Skeletal muscle tissue (tissue), 4 donors: ENCODE measurements around the gene JMJD8. TPM values are rescaled to one million over a fixed set of nuclear protein-coding genes. Genes with fewer than 3 reads are reported as not detected.
"Not testable (repeated sequence)": the region's sequence is repeated elsewhere in the genome, so short reads cannot be mapped to it uniquely, and the experiment has no call there.

Source experiments
- H3K27ac ChIP-seq: one replicate; pipeline ENCODE4 v1.7.0; 2013; ENCODE audit warnings: mild to moderate bottlenecking, low read depth, low read length, inconsistent platforms
- H3K27me3 ChIP-seq, 3 donors: one replicate each; pipeline ENCODE4 v1.7.0; 2013; ENCODE audit warnings: low read length in 3 of 3; ENCODE audit not compliant: control insufficient read depth in 3 of 3, insufficient read depth in 3 of 3
- H3K36me3 ChIP-seq, 3 donors: one replicate each; pipeline ENCODE4 v1.7.0; 2013; ENCODE audit warnings: low read length in 3 of 3; ENCODE audit not compliant: control insufficient read depth in 3 of 3, insufficient read depth in 3 of 3
- H3K4me1 ChIP-seq, 3 donors: one replicate each; pipeline ENCODE4 v1.7.0; 2013; ENCODE audit warnings: low read length in 3 of 3, mild to moderate bottlenecking in 3 of 3; ENCODE audit not compliant: control insufficient read depth in 3 of 3, insufficient read depth in 3 of 3
- H3K4me3 ChIP-seq, 3 donors: one replicate each; pipeline ENCODE4 v1.7.0; 2013; ENCODE audit warnings: low read length in 3 of 3
- H3K9ac ChIP-seq, 3 donors: one replicate each; pipeline ENCODE4 v1.7.0; 2013; ENCODE audit warnings: low read length in 3 of 3, mild to moderate bottlenecking in 3 of 3, moderate library complexity in 2 of 3, low read depth in 1 of 3
- H3K9me3 ChIP-seq, 3 donors: one replicate each; pipeline ENCODE4 v1.7.0; 2013; ENCODE audit warnings: low read length in 3 of 3; ENCODE audit not compliant: control insufficient read depth in 3 of 3
- total RNA-seq: library from RNA; depleted of rRNA; stranded (reverse); fragments of >200 nt; gene quantifications from one replicate; pipeline ENCODE4 v1.2.3, GENCODE V29; 2014
- donor health status: Osteomylitis.

JMJD8 gene
- total RNA-seq, 1 donor from 2014 or later, result 13.0 TPM

DNA sequence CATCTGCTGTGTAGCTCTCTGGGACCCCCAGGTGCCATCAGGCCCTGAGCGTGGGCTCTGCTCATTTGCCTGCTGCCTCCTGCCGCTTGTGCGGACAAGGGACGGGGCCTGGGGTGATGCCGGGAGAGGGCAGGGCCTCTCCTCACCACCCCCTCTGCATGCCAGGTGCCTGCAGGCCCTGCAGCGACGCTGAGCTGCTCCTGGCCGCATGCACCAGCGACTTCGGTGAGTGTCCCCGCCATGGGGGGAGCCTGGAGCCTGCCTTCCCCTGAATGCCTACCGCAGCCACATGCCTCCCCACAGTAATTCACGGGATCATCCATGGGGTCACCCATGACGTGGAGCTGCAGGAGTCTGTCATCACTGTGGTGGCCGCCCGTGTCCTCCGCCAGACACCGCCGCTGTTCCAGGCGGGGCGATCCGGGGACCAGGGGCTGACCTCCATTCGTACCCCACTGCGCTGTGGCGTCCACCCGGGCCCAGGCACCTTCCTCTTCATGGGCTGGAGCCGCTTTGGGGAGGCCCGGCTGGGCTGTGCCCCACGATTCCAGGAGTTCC lies 32.7 kb upstream of the JMJD8 start:
- no peak overlapping the region for H3K4me3 ChIP-seq
- H3K9me3 ChIP-seq, result no peaks in the 10 kb centered on the region
- peaks cover 0 to 2% (median 0%) of the 10 kb centered on the region in 3 donors for H3K36me3 ChIP-seq
- H3K9ac ChIP-seq, result no peak overlapping the region
- peaks cover 36 to 52% (median 36%) of the 10 kb centered on the region in 3 donors for H3K4me1 ChIP-seq
- H3K27ac ChIP-seq, result no peak overlapping the region
- H3K27me3 ChIP-seq, result peaks cover 0 to 7% (median 5%) of the 10 kb centered on the region in 3 donors

DNA sequence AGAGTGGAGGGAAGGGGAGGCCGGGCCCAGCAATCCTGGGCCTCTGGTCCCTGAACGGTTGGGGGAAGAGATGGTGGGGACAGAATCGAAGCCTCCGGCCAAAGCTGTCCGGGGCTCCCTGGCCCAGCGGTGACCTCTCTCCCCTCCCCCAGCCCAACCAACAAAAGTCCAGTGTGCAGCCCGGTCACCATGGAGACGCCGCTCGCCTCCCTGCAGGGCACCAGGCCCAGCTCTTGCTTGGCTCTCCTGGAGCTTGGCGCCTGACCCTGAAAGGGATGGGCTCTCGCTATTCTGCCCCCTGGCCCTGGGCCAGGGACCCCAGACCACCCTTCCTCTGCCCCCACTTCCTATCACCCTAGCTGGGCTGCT lies 32.0 kb upstream of the JMJD8 start:
- Histone ChIP-seq H3K27ac (no peak overlapping the region), H3K4me3 (peak overlapping the region in 2 of 3 donors; percentile 14 to 66), H3K27me3 (peaks cover 5 to 12% (median 10%) of the 10 kb centered on the region in 3 donors), H3K36me3 (peaks cover 0 to 2% (median 0%) of the 10 kb centered on the region in 3 donors), H3K9ac (peak overlapping the region in 2 of 3 donors; percentile 23 to 74), H3K9me3 (no peaks in the 10 kb centered on the region), H3K4me1 (peaks cover 32 to 46% (median 33%) of the 10 kb centered on the region in 3 donors)

GRCh38 chr16:715477-716199 lies 31.5 kb upstream of the JMJD8 start:
- H3K4me3 ChIP-seq, result peak overlapping the region; percentile 38 to 76 (median 66)
- peaks cover 32 to 44% (median 33%) of the 10 kb centered on the region in 3 donors for H3K4me1 ChIP-seq
- H3K36me3 ChIP-seq, result peaks cover 0 to 2% (median 0%) of the 10 kb centered on the region in 3 donors
- H3K9me3 ChIP-seq, result no peaks in the 10 kb centered on the region
- H3K9ac ChIP-seq, result peak overlapping the region; percentile 23 to 74 (median 33)
- no peak overlapping the region for H3K27ac ChIP-seq
- peaks cover 10 to 17% (median 15%) of the 10 kb centered on the region in 3 donors for H3K27me3 ChIP-seq

DNA sequence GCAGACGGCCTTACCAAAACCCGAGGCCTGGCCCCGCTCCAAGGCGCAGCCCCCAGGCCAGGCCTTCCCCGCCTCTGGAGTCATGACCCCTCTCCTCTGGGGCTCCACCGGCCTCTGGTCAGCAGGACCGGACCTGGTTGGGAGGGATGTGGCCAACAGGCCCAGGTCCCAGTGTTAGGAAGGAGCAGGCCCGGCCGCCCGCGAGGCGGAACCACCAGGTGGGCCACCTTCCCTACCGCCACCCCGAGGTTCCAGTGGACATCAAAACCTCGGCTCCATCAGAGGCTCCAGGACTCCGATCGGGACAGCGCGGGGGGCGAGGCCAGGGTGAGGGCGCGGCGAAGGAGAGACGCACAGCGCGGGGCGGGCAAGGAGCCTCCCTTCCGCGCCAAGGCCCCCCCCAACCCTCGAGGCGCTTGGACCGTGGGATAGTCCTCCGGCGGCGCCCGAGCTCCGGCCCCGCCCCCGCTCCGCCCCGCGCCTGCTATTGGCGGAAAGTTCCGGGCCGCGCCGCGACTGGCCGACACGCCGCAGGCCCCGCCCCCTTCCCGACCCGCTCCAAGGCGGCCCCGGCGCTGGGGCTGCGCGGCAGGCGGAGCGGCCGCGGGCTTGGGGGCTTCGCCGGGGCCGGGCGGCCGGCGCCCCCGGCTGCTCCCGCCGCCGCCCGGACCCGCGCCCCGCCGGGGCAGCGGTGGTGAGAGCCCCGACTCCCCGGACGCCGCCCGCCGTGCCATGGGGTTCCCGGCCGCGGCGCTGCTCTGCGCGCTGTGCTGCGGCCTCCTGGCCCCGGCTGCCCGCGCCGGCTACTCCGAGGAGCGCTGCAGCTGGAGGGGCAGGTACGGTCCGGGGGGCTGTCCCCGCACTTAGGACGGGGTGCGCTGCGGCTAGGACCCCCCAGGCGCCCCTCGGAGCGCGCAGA lies 30.7 kb upstream of the JMJD8 start, which contains the start of gene METRN:
Gene METRN, plus strand, starts transcription at position 561 of the 919 bp plus-strand sequence. Its CDS starts 172 bp downstream, at position 733.
- Histone ChIP-seq H3K4me1 (peaks cover 25 to 40% (median 28%) of the 10 kb centered on the region in 3 donors), H3K27me3 (peaks cover 18 to 25% (median 24%) of the 10 kb centered on the region in 3 donors), H3K27ac (no peak within 1 kb of the TSS), H3K36me3 (peaks cover 0 to 2% (median 0%) of the 10 kb centered on the region in 3 donors), H3K9me3 (no peaks in the 10 kb centered on the region), H3K4me3 (peak within 1 kb of the TSS; percentile 38 to 76 (median 66)), H3K9ac (peak within 1 kb of the TSS; percentile 23 to 74 (median 33))

DNA sequence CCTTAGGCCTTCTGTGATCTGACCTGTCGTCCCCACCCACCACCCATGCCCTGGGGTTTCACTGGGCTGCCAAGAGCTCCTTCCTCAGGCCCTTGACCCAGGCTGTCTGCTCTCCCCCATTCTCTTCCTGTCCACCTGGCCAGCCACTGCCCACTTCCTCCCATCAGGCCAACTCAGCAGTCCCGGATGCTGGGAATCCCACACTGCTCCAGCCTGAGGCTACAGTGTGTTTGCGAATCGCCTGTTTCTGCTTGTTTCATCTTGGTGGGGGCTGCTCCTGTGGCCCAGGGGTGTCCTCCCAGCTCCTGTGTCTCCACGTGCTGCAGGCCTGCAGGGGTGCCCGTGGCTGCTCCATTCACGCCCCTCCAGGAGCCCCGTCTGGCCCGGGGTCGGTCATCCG lies 29.9 kb upstream of the JMJD8 start:
- Histone ChIP-seq H3K27ac (no peak overlapping the region), H3K9ac (no peak overlapping the region), H3K36me3 (peaks cover 0 to 2% (median 0%) of the 10 kb centered on the region in 3 donors), H3K9me3 (no peaks in the 10 kb centered on the region), H3K4me3 (no peak overlapping the region), H3K4me1 (peaks cover 19 to 34% (median 25%) of the 10 kb centered on the region in 3 donors), H3K27me3 (peaks cover 22 to 32% (median 31%) of the 10 kb centered on the region in 3 donors)

DNA sequence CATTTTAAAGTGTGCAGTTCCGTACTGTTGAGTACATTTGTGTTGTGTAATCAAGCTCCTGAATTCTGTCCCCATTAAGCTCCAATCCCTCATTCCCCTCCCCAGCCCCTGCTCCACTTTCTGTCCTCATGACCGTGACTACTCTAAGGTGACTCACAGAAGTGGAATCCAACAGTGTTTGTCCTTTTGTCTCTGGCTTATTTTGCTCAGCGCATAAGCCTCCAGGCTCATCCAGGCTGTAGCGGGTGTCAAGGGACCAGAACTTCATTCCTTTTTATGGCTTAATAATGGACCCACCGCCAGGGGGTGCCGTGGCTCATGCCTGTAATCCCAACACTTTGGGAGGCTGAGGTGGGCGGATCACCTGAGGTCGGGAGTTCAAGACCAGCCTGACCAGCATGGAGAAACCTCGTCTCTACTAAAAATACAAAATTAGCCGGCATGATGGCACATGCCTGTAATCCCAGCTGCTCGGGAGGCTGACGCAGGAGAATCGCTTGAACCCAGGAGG lies 28.7 kb upstream of the JMJD8 start:
- H3K4me1 ChIP-seq, result peaks cover 17 to 32% (median 20%) of the 10 kb centered on the region in 3 donors
- H3K9ac ChIP-seq, H3K27ac ChIP-seq, H3K9me3 ChIP-seq, H3K4me3 ChIP-seq, H3K36me3 ChIP-seq: not testable (repeated sequence)
- peaks cover 35 to 45% (median 44%) of the 10 kb centered on the region in 3 donors for H3K27me3 ChIP-seq

- H3K36me3 ChIP-seq, result no peaks in the 10 kb centered on the region
- H3K27ac ChIP-seq, result no peak overlapping the region
- H3K9me3 ChIP-seq, result no peaks in the 10 kb centered on the region
- H3K4me1 ChIP-seq, result peaks cover 17 to 31% (median 20%) of the 10 kb centered on the region in 3 donors
- H3K9ac ChIP-seq, result no peak overlapping the region
- H3K4me3 ChIP-seq, result no peak overlapping the region
- peaks cover 46 to 54% (median 52%) of the 10 kb centered on the region in 3 donors for H3K27me3 ChIP-seq
These were observed 27.6 kb upstream of the JMJD8 start for GRCh38 chr16:711548-712320.

- H3K27ac ChIP-seq, result no peak overlapping the region
- H3K36me3 ChIP-seq, result no peaks in the 10 kb centered on the region
- no peak overlapping the region for H3K4me3 ChIP-seq
- peaks cover 11 to 28% (median 13%) of the 10 kb centered on the region in 3 donors for H3K4me1 ChIP-seq
- no peaks in the 10 kb centered on the region for H3K9me3 ChIP-seq
- H3K9ac ChIP-seq, result no peak overlapping the region
- peaks cover 52 to 61% (median 58%) of the 10 kb centered on the region in 3 donors for H3K27me3 ChIP-seq
These were observed 26.9 kb upstream of the JMJD8 start for GRCh38 chr16:711084-711483.
